ENCODE data around the gene RIPOR1.

DNA sequence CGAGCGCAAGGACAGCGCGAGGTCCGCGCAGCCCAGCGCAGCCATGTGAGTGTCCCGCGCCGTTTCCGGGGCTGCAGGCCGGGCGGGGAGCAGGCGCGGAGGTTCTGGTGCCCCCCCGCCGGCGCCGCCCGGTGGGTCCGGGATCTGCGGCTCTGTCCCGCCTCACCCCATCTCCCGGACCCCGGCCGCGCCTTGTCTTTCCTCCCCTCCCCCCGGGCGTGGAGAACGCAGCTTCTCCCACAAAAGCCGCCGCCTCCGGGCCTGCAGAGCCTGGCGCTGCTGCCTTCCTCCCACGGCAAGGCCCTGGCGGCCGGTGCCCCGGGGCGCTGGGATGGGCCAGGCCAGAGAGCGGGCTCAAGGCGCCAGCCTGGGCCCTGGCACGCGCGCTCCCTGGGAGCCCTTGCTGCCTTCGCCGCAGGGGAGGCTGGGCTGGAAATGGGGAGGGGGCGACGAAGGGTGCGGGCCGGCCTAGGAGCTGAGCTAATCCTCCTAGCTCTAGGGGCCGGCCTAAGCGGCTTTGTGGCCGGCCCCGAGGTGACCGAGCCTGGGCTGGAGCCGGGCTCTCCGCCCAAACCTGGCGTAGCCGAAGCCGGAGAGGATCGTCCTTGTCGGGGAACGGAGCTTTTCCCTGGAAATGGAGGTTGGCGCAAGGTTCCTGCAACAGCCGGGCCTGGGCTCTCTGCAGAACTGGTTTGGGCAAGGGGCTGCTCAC is 397 bp downstream of the RIPOR1 start:
- 0 out of 2 replicates have a peak, but pooled peaks have one; percentile 34 for TF ChIP-seq EZH2phosphoT487 (conservative IDR thresholded peaks at IDR 0.05; ENCODE audit: low read length)
- TF ChIP-seq, protein P1, sequence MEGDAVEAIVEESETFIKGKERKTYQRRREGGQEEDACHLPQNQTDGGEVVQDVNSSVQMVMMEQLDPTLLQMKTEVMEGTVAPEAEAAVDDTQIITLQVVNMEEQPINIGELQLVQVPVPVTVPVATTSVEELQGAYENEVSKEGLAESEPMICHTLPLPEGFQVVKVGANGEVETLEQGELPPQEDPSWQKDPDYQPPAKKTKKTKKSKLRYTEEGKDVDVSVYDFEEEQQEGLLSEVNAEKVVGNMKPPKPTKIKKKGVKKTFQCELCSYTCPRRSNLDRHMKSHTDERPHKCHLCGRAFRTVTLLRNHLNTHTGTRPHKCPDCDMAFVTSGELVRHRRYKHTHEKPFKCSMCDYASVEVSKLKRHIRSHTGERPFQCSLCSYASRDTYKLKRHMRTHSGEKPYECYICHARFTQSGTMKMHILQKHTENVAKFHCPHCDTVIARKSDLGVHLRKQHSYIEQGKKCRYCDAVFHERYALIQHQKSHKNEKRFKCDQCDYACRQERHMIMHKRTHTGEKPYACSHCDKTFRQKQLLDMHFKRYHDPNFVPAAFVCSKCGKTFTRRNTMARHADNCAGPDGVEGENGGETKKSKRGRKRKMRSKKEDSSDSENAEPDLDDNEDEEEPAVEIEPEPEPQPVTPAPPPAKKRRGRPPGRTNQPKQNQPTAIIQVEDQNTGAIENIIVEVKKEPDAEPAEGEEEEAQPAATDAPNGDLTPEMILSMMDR (IDR thresholded peaks at IDR 0.05; ENCODE audit: insufficient read depth, low read length, poor library complexity, severe bottlenecking): no peak

Data from SU-DHL-6 (cell line).